PC-9 (cell line): ENCODE results near the gene VSTM2L.

Experiments
- CTCF ChIP-seq: fragments of 200-600 bp; sonication (generic); conservative IDR thresholded peaks from 2 replicates; pipeline ENCODE4 v1.6.1; 2017; ENCODE audit warnings: mixed run types, antibody characterized with exemption, mild to moderate bottlenecking, moderate library complexity
- EZH2 ChIP-seq: fragments of 200-600 bp; sonication (generic); IDR thresholded peaks from 2 replicates; pipeline ENCODE4 v1.8.0; 2017; ENCODE audit warnings: antibody characterized with exemption, low read depth

GRCh38 chr20:37890108-37890507 lies 12.8 kb upstream of the VSTM2L start:
- no peak for TF ChIP-seq CTCF
- TF ChIP-seq EZH2: no peak
